Gastroesophageal sphincter (tissue), 4 donors: ENCODE results near the gene SEMA3C. TPM values are rescaled to one million over a fixed set of nuclear protein-coding genes. Genes with fewer than 3 reads are reported as not detected.
A peak's percentile ranks its signal among the peaks of the same experiment; 100 is the strongest.

Experiments
- ATAC-seq: fragments of 150-250 bp; one replicate; pipeline ENCODE4 v1.9.1; 2016; ENCODE audit warnings: mild to moderate bottlenecking, moderate library complexity
- H3K27ac ChIP-seq, 4 donors: fragments of 200-600 bp; sonication (generic) in 3 of 4; 1 replicate in 3 of 4; 2 replicates in 1 of 4; pipeline ENCODE4 v1.5.1; 2016 to 2019
- H3K27me3 ChIP-seq: fragments of 200-600 bp; sonication (generic); one replicate; pipeline ENCODE4 v1.5.1; 2019
- H3K36me3 ChIP-seq, 2 donors: fragments of 200-600 bp; sonication (generic); one replicate each; pipeline ENCODE4 v1.5.1; 2019; ENCODE audit warnings: control low read depth in 1 of 2
- H3K4me1 ChIP-seq, 3 donors: fragments of 200-600 bp; sonication (generic); 1 replicate in 2 of 3; 2 replicates in 1 of 3; pipeline ENCODE4 v1.5.1; 2016 to 2019; ENCODE audit warnings: control low read depth in 2 of 3
- H3K4me3 ChIP-seq, 2 donors: fragments of 200-600 bp; sonication (generic); one replicate each; pipeline ENCODE4 v1.5.1; 2019; ENCODE audit warnings: mild to moderate bottlenecking in 1 of 2, moderate library complexity in 1 of 2
- H3K9me3 ChIP-seq, 3 donors: fragments of 200-600 bp; sonication (generic); one replicate each; pipeline ENCODE4 v1.5.1; 2017 to 2019; ENCODE audit warnings: control low read depth in 2 of 3
- CTCF ChIP-seq, 4 experiments: fragments of 200-600 bp in 2 of 4; fragments of 450-650 bp in 2 of 4; sonication (generic) in 1 of 4; IDR thresholded peaks; one replicate each; pipeline ENCODE4 v1.5.1; 2017 to 2019; ENCODE audit warnings: antibody characterized with exemption in 4 of 4, mild to moderate bottlenecking in 2 of 4, moderate library complexity in 2 of 4
- EP300 ChIP-seq: sonication (generic); formaldehyde crosslinking; IDR thresholded peaks from one replicate; pipeline ENCODE4 v1.6.1; 2017; ENCODE audit warnings: antibody characterized with exemption, mild to moderate bottlenecking
- POLR2A ChIP-seq, 2 donors: fragments of 450-650 bp; IDR thresholded peaks; one replicate each; pipeline ENCODE4 v1.6.1; 2017; ENCODE audit warnings: antibody characterized with exemption in 2 of 2, mild to moderate bottlenecking in 2 of 2, moderate library complexity in 1 of 2
- POLR2AphosphoS5 ChIP-seq: sonication (generic); formaldehyde crosslinking; IDR thresholded peaks from one replicate; pipeline ENCODE4 v1.6.1; 2017; ENCODE audit warnings: antibody characterized with exemption
- WGBS, 2 donors: methylation state at CpG; one replicate each; pipeline ENCODE4 v1.1.5; 2018; ENCODE audit warnings: low coverage in 1 of 2; 5-methylcytosine and 5-hydroxymethylcytosine counted together
- total RNA-seq, 4 donors: library from RNA; depleted of rRNA; stranded (reverse); fragments of >200 nt; gene quantifications; one replicate each; pipeline ENCODE4 v1.1.0, GENCODE V29; 2016

Gene SEMA3C
- total RNA-seq, 4 donors from 2014 or later: 115 to 189 (median 160) TPM

DNA sequence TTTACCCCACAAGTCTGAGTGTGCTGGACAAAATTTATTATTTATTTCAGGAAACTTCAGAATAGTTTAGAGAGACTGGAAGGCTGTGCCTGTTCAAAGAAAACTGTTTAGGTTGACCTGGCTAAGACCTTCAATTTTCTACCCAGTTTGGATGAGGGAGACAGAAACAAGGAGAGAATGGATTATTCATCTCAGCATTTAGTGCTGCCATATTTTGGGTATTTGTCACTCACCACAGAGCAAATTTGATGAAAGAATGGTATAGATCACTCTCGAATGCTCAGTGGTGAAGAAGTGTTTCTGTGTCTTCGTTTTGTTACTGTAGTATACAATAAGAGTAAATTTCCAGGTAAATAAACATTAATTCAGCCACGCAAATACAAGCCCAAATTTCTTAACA lies 71.8 kb downstream of the SEMA3C start:
- 83 to 85% methylated on average over 3 of the region's 3 CpGs for WGBS, 2 donors
- ATAC-seq: no peak
- H3K36me3 ChIP-seq: no peaks in the 10 kb centered on the region
- H3K4me3 ChIP-seq: no peak overlapping the region
- TF ChIP-seq POLR2A (IDR thresholded peaks at IDR 0.05) (no peak), POLR2AphosphoS5 (no peak), EP300 (no peak), CTCF (IDR thresholded peaks at IDR 0.05) (no peak)
- H3K9me3 ChIP-seq: no peaks in the 10 kb centered on the region
- H3K27ac ChIP-seq: peak overlapping the region in 1 of 4 donors; percentile 10
- no peaks in the 10 kb centered on the region for H3K27me3 ChIP-seq
- H3K4me1 ChIP-seq: peaks cover 0 to 31% (median 0%) of the 10 kb centered on the region in 3 donors

DNA sequence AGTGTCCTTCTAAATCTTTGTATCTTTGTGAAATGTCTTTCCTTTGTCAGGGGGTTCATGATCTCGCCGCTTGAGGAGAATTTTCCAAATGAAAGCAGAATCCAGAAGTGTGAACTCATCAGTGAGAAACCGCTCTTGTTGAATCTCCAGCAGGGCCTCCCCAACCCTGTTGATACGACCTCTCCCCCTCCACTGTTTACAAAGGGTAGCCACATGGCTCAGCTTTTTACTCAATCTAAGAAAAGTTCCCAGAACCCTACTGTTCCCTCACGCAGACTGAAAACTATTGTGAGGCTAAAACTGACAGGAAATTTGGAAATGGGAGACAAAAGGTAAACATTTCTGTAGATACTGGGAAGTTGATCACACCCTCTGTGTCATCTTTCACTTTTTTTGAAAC lies 73.9 kb downstream of the SEMA3C start:
- no peak overlapping the region for H3K4me3 ChIP-seq
- TF ChIP-seq POLR2AphosphoS5 (no peak), CTCF (IDR thresholded peaks at IDR 0.05) (no peak), POLR2A (IDR thresholded peaks at IDR 0.05) (no peak), EP300 (no peak)
- ATAC-seq: no peak
- peaks cover 0 to 43% (median 0%) of the 10 kb centered on the region in 3 donors for H3K4me1 ChIP-seq
- H3K27ac ChIP-seq: no peak overlapping the region
- no peaks in the 10 kb centered on the region for H3K9me3 ChIP-seq
- WGBS, 2 donors: 85% methylated on average over 5 of the region's 5 CpGs; no CpG with 5 or more reads in 1 of the 2 donors
- no peaks in the 10 kb centered on the region for H3K36me3 ChIP-seq
- H3K27me3 ChIP-seq: no peaks in the 10 kb centered on the region

GRCh38 chr7:80843018-80843677 lies 75.7 kb downstream of the SEMA3C start:
- Histone ChIP-seq H3K36me3 (no peaks in the 10 kb centered on the region), H3K4me3 (no peak overlapping the region), H3K27me3 (no peaks in the 10 kb centered on the region), H3K4me1 (peaks cover 0 to 35% (median 0%) of the 10 kb centered on the region in 3 donors), H3K9me3 (no peaks in the 10 kb centered on the region), H3K27ac (no peak overlapping the region)
- no peak for ATAC-seq
- no peak for TF ChIP-seq POLR2AphosphoS5
- no peak for TF ChIP-seq EP300
- no peak for TF ChIP-seq CTCF (IDR thresholded peaks at IDR 0.05)
- TF ChIP-seq POLR2A (IDR thresholded peaks at IDR 0.05): no peak
- 61 to 65% methylated on average over 2 of the region's 2 CpGs for WGBS, 2 donors

DNA sequence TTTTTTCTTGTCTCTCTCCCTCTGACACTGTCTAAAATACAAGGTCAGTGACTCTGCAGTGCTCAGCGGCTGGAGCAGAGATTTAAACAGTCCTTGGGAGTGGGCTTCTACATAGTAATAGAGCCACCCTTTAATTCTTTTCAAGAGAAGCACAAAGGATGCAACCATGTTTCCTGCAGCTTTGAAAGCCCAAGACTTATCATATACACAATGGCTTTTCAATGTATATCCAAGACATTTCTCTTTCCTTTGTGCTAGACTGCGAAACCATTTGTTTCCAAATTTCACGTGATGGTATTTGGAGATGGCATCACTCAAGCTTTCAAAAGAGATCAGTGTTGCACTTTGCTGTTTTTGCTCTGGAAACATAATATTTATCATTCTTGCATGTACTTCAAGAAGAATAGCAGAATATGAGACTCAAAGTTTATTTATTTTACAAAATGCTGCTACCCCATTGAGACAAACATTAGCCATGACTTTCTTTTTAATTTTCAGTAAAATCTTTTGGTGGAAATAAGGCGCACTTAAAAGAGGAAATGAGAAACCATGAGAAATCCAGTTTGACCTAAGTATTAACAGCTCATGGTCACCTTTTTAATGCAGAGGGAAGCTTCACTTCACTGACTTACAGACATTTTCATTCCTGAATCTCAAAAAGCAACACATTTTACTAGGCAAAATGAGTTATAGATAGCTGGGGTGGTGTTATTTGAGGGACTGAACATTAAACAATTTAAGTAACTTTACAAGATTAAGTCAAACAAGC lies 76.6 kb downstream of the SEMA3C start:
- no peaks in the 10 kb centered on the region for H3K9me3 ChIP-seq
- ATAC-seq: no peak
- no peaks in the 10 kb centered on the region for H3K36me3 ChIP-seq
- no peak overlapping the region for H3K27ac ChIP-seq
- H3K27me3 ChIP-seq: no peaks in the 10 kb centered on the region
- peaks cover 0 to 31% (median 0%) of the 10 kb centered on the region in 3 donors for H3K4me1 ChIP-seq
- 50 to 75% methylated on average over 4 of the region's 4 CpGs for WGBS, 2 donors
- no peak for TF ChIP-seq POLR2AphosphoS5
- no peak for TF ChIP-seq EP300
- no peak overlapping the region for H3K4me3 ChIP-seq

DNA sequence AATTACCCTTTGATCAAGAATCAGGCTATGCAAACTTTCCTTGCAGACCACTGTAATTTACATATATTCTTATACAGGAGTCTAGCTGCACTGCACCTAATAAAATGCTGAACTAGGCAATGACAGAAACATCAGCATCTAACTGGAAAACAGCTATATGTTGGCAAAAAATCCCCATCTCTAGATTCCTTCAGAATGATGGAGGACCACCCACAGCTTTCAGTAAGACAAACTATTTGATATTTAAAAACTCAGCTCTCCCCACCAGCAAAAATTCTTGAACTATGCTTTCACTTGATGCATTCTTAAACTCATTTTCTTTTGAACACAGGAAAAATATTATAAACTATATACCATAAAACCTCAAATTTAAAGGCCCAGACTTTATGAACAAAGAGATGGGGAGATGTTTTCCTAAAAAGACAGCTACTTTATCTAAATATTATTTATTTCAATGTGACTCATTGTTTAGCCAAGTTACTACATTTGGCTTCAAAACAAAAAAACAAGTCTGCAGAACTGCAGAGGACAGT lies 77.4 kb downstream of the SEMA3C start:
- peaks cover 0 to 31% (median 0%) of the 10 kb centered on the region in 3 donors for H3K4me1 ChIP-seq
- H3K4me3 ChIP-seq: no peak overlapping the region
- no peaks in the 10 kb centered on the region for H3K27me3 ChIP-seq
- no peak for ATAC-seq
- no peaks in the 10 kb centered on the region for H3K9me3 ChIP-seq
- TF ChIP-seq CTCF (IDR thresholded peaks at IDR 0.05) (no peak), POLR2A (IDR thresholded peaks at IDR 0.05) (no peak), EP300 (no peak), POLR2AphosphoS5 (no peak)
- no peak overlapping the region for H3K27ac ChIP-seq
- no peaks in the 10 kb centered on the region for H3K36me3 ChIP-seq
